MM.1S (cell line): ENCODE measurements around the gene CDCA4.

ENCODE experiments used
- DNase-seq: peaks from one replicate; pipeline ENCODE4 v3.0.0-alpha.2; 2015
- H2AFZ ChIP-seq: fragments of 300-600 bp; sonication (generic); 2 replicates; pipeline ENCODE4 v1.6.0; 2016; ENCODE audit warnings: antibody characterized with exemption, low read length
- H3F3A ChIP-seq: fragments of 300-600 bp; sonication (generic); 2 replicates; pipeline ENCODE4 v1.6.1; 2016; ENCODE audit warnings: mild to moderate bottlenecking, antibody characterized with exemption, low read length, moderate library complexity, mixed read lengths; ENCODE audit not compliant: insufficient read depth
- H3K27ac ChIP-seq: fragments of 300-600 bp; sonication (generic); 2 replicates; pipeline ENCODE4 v1.5.1; 2016; ENCODE audit warnings: mild to moderate bottlenecking, low read length
- H3K27me3 ChIP-seq: fragments of 300-600 bp; sonication (generic); replicated peaks from 2 replicates; pipeline ENCODE4 v1.6.0; 2016; ENCODE audit warnings: low read length; ENCODE audit not compliant: insufficient read depth
- H3K36me3 ChIP-seq: fragments of 300-600 bp; sonication (generic); replicated peaks from 2 replicates; pipeline ENCODE4 v1.6.1; 2016; ENCODE audit warnings: mild to moderate bottlenecking, low read length, mixed read lengths; ENCODE audit not compliant: insufficient read depth
- H3K4me1 ChIP-seq: fragments of 300-600 bp; sonication (generic); 2 replicates; pipeline ENCODE4 v1.6.1; 2016; ENCODE audit warnings: low read length, mixed read lengths
- H3K4me2 ChIP-seq: fragments of 300-600 bp; sonication (generic); 2 replicates; pipeline ENCODE4 v1.6.0; 2016; ENCODE audit warnings: low read depth, low read length
- H3K4me3 ChIP-seq: fragments of 300-600 bp; sonication (generic); 2 replicates; pipeline ENCODE4 v1.5.1; 2016; ENCODE audit warnings: low read length, mixed read lengths
- H3K79me2 ChIP-seq: fragments of 300-600 bp; sonication (generic); 2 replicates; pipeline ENCODE4 v1.6.1; 2016; ENCODE audit warnings: mixed run types, low read length, mixed read lengths
- H3K9ac ChIP-seq: fragments of 300-600 bp; sonication (generic); 2 replicates; pipeline ENCODE4 v1.6.1; 2016; ENCODE audit warnings: low read length, mixed read lengths
- H3K9me2 ChIP-seq: fragments of 300-600 bp; sonication (generic); replicated peaks from 2 replicates; pipeline ENCODE4 v1.6.1; 2016; ENCODE audit warnings: mild to moderate bottlenecking, low read length, mixed read lengths; ENCODE audit not compliant: insufficient read depth
- H3K9me3 ChIP-seq: fragments of 300-600 bp; sonication (generic); replicated peaks from 2 replicates; pipeline ENCODE4 v1.6.1; 2016; ENCODE audit warnings: mild to moderate bottlenecking, low read length, mixed read lengths; ENCODE audit not compliant: insufficient read depth
- H4K20me1 ChIP-seq: fragments of 300-600 bp; sonication (generic); 2 replicates; pipeline ENCODE4 v1.6.1; 2016; ENCODE audit warnings: mild to moderate bottlenecking, low read length, moderate library complexity, mixed read lengths; ENCODE audit not compliant: insufficient read depth
- CTCF ChIP-seq: fragments of 300-600 bp; sonication (generic); IDR thresholded peaks from 2 replicates; pipeline ENCODE4 v1.5.1; 2016; ENCODE audit warnings: antibody characterized with exemption, low read length, mixed read lengths
- EZH2 ChIP-seq: fragments of 300-600 bp; sonication (generic); optimal IDR thresholded peaks from 2 replicates; pipeline ENCODE3; 2017; ENCODE audit warnings: low read depth, mild to moderate bottlenecking, antibody characterized with exemption, low read length, mixed read lengths
- EZH2phosphoT487 ChIP-seq: fragments of 300-600 bp; sonication (generic); IDR thresholded peaks from 2 replicates; pipeline ENCODE4 v1.6.1; 2018; ENCODE audit warnings: antibody characterized with exemption, low read length

The CDCA4 gene

GRCh38 chr14:105021656-105022275, 883 bp upstream of the CDCA4 start:
- Histone ChIP-seq H3K9me2 (no peaks in the 10 kb centered on the region), H3K9me3 (no peaks in the 10 kb centered on the region), H3F3A (peaks cover 6% of the 10 kb centered on the region), H3K36me3 (no peaks in the 10 kb centered on the region), H2AFZ (peak overlapping the region; percentile 78), H3K4me2 (peak overlapping the region; percentile 77), H3K79me2 (peaks cover 38% of the 10 kb centered on the region), H4K20me1 (peaks cover 6% of the 10 kb centered on the region), H3K27me3 (no peaks in the 10 kb centered on the region), H3K4me3 (peak overlapping the region; percentile 70), H3K27ac (peak overlapping the region; percentile 69), H3K9ac (peak overlapping the region; percentile 80), H3K4me1 (peaks cover 14% of the 10 kb centered on the region)
- peak; percentile 24 for TF ChIP-seq CTCF
- no peak for TF ChIP-seq EZH2phosphoT487
- no peak for TF ChIP-seq EZH2
- peak; percentile 16 for DNase-seq

- peak overlapping the region; percentile 49; the same call in 1 of the 2 replicates for H3K27ac ChIP-seq
These were observed 745 bp downstream of the CDCA4 start for GRCh38 chr14:105019861-105020814.

GRCh38 chr14:105018414-105018813, 2.5 kb downstream of the CDCA4 start:
- Histone ChIP-seq H3K4me2 (no peak overlapping the region), H3K27ac (no peak overlapping the region), H3K4me1 (peaks cover 14% of the 10 kb centered on the region), H3K27me3 (no peaks in the 10 kb centered on the region), H3K9ac (no peak overlapping the region), H3K4me3 (no peak overlapping the region), H3K9me2 (no peaks in the 10 kb centered on the region), H3K36me3 (no peaks in the 10 kb centered on the region), H3K9me3 (no peaks in the 10 kb centered on the region), H3K79me2 (peaks cover 71% of the 10 kb centered on the region), H4K20me1 (peaks cover 34% of the 10 kb centered on the region), H2AFZ (no peak overlapping the region), H3F3A (peaks cover 6% of the 10 kb centered on the region)
- no peak for DNase-seq
- TF ChIP-seq EZH2phosphoT487 (no peak), CTCF (no peak), EZH2 (no peak)

More at GRCh38 chr14:105019861-105020814, 745 bp downstream of the CDCA4 start:
- Histone ChIP-seq H3K79me2 (peaks cover 54% of the 10 kb centered on the region), H3K9ac (peak overlapping the region; percentile 71), H3K9me3 (no peaks in the 10 kb centered on the region), H3F3A (peaks cover 6% of the 10 kb centered on the region), H3K9me2 (no peaks in the 10 kb centered on the region), H3K36me3 (no peaks in the 10 kb centered on the region), H2AFZ (no peak overlapping the region), H3K4me3 (peak overlapping the region; percentile 82), H3K4me1 (peaks cover 14% of the 10 kb centered on the region), H4K20me1 (peaks cover 20% of the 10 kb centered on the region), H3K4me2 (peak overlapping the region; percentile 76), H3K27me3 (no peaks in the 10 kb centered on the region)
- TF ChIP-seq EZH2phosphoT487: no peak
- DNase-seq: peak; percentile 30
